Endothelial cell of umbilical vein (primary cell): ENCODE results near the gene TPCN2. TPM values are rescaled to one million over a fixed set of nuclear protein-coding genes. Genes with fewer than 3 reads are reported as not detected.

Source experiments
- BruUV-seq: library from RNA; stranded (reverse); fragments of 400-500 nt; replicated peaks from 2 replicates; lab custom pipeline; 2021; lab: Mats Ljungman, UMichigan
- CTCF ChIA-PET: fragments of 300-600, 350-600 bp; sonication (Branson Sonifier 250); formaldehyde crosslinking; loops from one replicate; lab custom pipeline; 2021; ENCODE audit warnings: antibody characterized with exemption, inconsistent platforms; lab: Charles Lee
- POLR2A ChIA-PET: fragments of 300-600, 350-600 bp; sonication (Branson Sonifier 250); formaldehyde crosslinking; loops from one replicate; lab custom pipeline; 2021; ENCODE audit warnings: antibody characterized with exemption, inconsistent platforms; lab: Charles Lee
- DNase-seq: peaks from one replicate; pipeline ENCODE4 v3.0.0-alpha.2; 2011; ENCODE audit warnings: low read depth, low spot score
- FAIRE-seq: peaks from 2 replicates; lab custom pipeline; 2011; peaks lifted over from hg19 to GRCh38; lab: Jason Lieb, UNC
- H2AFZ ChIP-seq: 2 replicates; pipeline ENCODE4 v1.6.0; 2012; ENCODE audit warnings: low read depth, low read length, control low read depth, inconsistent platforms
- H3K27ac ChIP-seq: 2 replicates; pipeline ENCODE4 v1.5.1; 2011; ENCODE audit warnings: low read depth, mild to moderate bottlenecking, control low read depth, low read length, moderate library complexity; ENCODE audit not compliant: insufficient read depth
- H3K27me3 ChIP-seq, 2 experiments: 2 replicates each; pipeline versions ENCODE4 v1.6.0 to v1.6.1; 2011; ENCODE audit warnings: low read length in 2 of 2, mixed read lengths in 1 of 2; ENCODE audit not compliant: control insufficient read depth in 2 of 2, insufficient read depth in 2 of 2
- H3K36me3 ChIP-seq, 2 experiments: 2 replicates in 1 of 2; 3 replicates in 1 of 2; pipeline ENCODE4 v1.5.1; 2011; ENCODE audit warnings: low read length in 2 of 2, mild to moderate bottlenecking in 1 of 2, moderate library complexity in 1 of 2; ENCODE audit not compliant: control insufficient read depth in 2 of 2, insufficient read depth in 2 of 2; ENCODE audit errors: extremely low read depth in 1 of 2
- H3K4me1 ChIP-seq: 3 replicates; pipeline ENCODE4 v1.5.1; 2011; ENCODE audit warnings: mild to moderate bottlenecking, low read length; ENCODE audit not compliant: control insufficient read depth, insufficient read depth; ENCODE audit errors: extremely low read depth
- H3K4me2 ChIP-seq: 2 replicates; pipeline ENCODE4 v1.6.1; 2011; ENCODE audit warnings: low read length, control low read depth, mixed read lengths; ENCODE audit not compliant: insufficient read depth
- H3K4me3 ChIP-seq, 3 experiments: fragments of 200-600 bp in 1 of 3; sonication (generic), shearing (Covaris generic) in 1 of 3; replicated peaks in 1 of 3; 2 replicates each; pipeline ENCODE4 v1.5.1; 2011 to 2016; ENCODE audit warnings: control low read depth in 3 of 3, low read length in 3 of 3, mild to moderate bottlenecking in 2 of 3, inconsistent platforms in 1 of 3, low read depth in 1 of 3, moderate library complexity in 1 of 3; ENCODE audit not compliant: insufficient read depth in 1 of 3
- H3K79me2 ChIP-seq: 2 replicates; pipeline ENCODE4 v1.6.0; 2012; ENCODE audit warnings: low read length, inconsistent platforms; ENCODE audit not compliant: control insufficient read depth, insufficient read depth
- H3K9ac ChIP-seq: replicated peaks from 2 replicates; pipeline ENCODE3; 2011; ENCODE audit warnings: low read length, control low read depth; ENCODE audit not compliant: insufficient read depth; ENCODE audit errors: extremely low read depth
- H3K9me1 ChIP-seq: replicated peaks from 3 replicates; pipeline ENCODE4 v1.6.0; 2011; ENCODE audit warnings: mild to moderate bottlenecking, low read length; ENCODE audit not compliant: control insufficient read depth, insufficient read depth; ENCODE audit errors: extremely low read depth
- H3K9me3 ChIP-seq: replicated peaks from 2 replicates; pipeline ENCODE4 v1.5.1; 2012; ENCODE audit warnings: low read length, inconsistent platforms; ENCODE audit not compliant: control insufficient read depth, insufficient read depth
- H4K20me1 ChIP-seq: replicated peaks from 2 replicates; pipeline ENCODE3; 2011; ENCODE audit warnings: mild to moderate bottlenecking, low read length; ENCODE audit not compliant: control insufficient read depth, insufficient read depth; ENCODE audit errors: extremely low read depth
- EZH2 ChIP-seq: IDR thresholded peaks from 2 replicates; pipeline ENCODE4 v1.6.1; 2012; ENCODE audit warnings: borderline replicate concordance, low read depth, mild to moderate bottlenecking, moderate library complexity, low read length, inconsistent platforms; ENCODE audit not compliant: severe bottlenecking
- FOS ChIP-seq: IDR thresholded peaks from 2 replicates; pipeline ENCODE4 v1.6.1; 2011; ENCODE audit warnings: mild to moderate bottlenecking, low read length, moderate library complexity, borderline replicate concordance; ENCODE audit not compliant: insufficient read depth
- GATA2 ChIP-seq: IDR thresholded peaks from 2 replicates; pipeline ENCODE4 v1.7.0; 2011; ENCODE audit warnings: low read depth, mild to moderate bottlenecking, moderate library complexity, mixed read lengths, low read length; ENCODE audit not compliant: insufficient read length, insufficient read depth
- JUN ChIP-seq: IDR thresholded peaks from 2 replicates; pipeline ENCODE4 v1.6.1; 2011; ENCODE audit warnings: borderline replicate concordance, low read depth; ENCODE audit not compliant: insufficient read length, insufficient read depth
- MYC ChIP-seq: IDR thresholded peaks from one replicate; pipeline ENCODE4 v1.6.1; 2011; ENCODE audit warnings: mild to moderate bottlenecking, low read depth, low read length
- POLR2A ChIP-seq: IDR thresholded peaks from 2 replicates; pipeline ENCODE4 v1.6.1; 2012; ENCODE audit warnings: low read depth, mild to moderate bottlenecking, control low read depth, low read length
- dilution Hi-C: fragments of 300-500 bp; cut with MboI; formaldehyde crosslinking; loops from one replicate; pipeline ENCODE4 v1.15.0; 2019; ENCODE audit warnings: low sequenced_read_pairs; ENCODE audit not compliant: extremely low pct_ligation_motif_present
- intact Hi-C: fragments of 100-400 bp; cut with micrococcal nuclease; formaldehyde crosslinking; loops from one replicate; pipeline ENCODE4 v1.10.0; 2022
- polyA plus RNA-seq, 4 experiments: library from polyadenylated mRNA; depleted of rRNA in 3 of 4; stranded (reverse) in 3 of 4; unstranded in 1 of 4; fragments of >200 nt; gene quantifications; 2 replicates each; pipeline versions ENCODE4 v1.2.1 to v1.2.3, GENCODE V29; 2011 to 2012; ENCODE audit warnings: missing spikeins in 1 of 4
- total RNA-seq: library from RNA; stranded (reverse); gene quantifications from 2 replicates; pipeline ENCODE4 v1.2.3, GENCODE V29; 2021
- TF ChIP-seq, protein P1 (sequence below), 2 donors: IDR thresholded peaks; 1 replicate in 1 of 2; 2 replicates in 1 of 2; pipeline ENCODE4 v1.5.1; 2011; ENCODE audit warnings: low read length in 2 of 2, mild to moderate bottlenecking in 2 of 2, moderate library complexity in 2 of 2, control low read depth in 1 of 2, inconsistent platforms in 1 of 2, low read depth in 1 of 2; ENCODE audit not compliant: insufficient read depth in 1 of 2; ENCODE audit errors: extremely low read depth in 1 of 2
- TF ChIP-seq, protein P2 (sequence below): IDR thresholded peaks from 2 replicates; pipeline ENCODE4 v1.6.1; 2011; ENCODE audit not compliant: insufficient read depth, insufficient read length

TPCN2 gene
- total and polyA plus RNA-seq, 2 donors (not counting 3 experiments of a cell fraction or from before 2014, with no cell fraction given): 10.3 to 13.4 TPM

DNA sequence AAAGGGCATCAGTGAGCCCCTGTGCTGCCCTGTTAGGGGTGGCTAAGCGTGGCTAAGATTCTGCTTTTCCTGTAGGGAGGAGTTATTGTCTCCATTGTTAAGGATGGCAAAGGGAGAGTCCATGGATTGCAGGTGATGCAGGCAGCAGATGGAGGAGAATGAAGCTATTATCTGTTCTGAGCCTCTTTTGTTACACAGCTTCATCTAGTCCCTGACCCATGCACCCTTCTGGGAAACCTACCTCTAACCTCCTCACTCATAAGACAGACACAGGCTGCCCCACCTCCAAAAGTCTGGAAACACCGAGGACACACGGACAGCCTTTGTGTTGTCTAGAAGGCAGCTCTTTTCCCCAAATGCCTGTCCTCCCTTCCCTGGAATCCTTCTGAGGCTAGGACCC, 120.7 kb downstream of the TPCN2 start:
- FAIRE-seq (no peak), DNase-seq (no peak)
- Histone ChIP-seq H3K36me3 (no peaks in the 10 kb centered on the region), H2AFZ (no peak overlapping the region), H3K27me3 (peaks cover 2 to 4% of the 10 kb centered on the region in 2 experiments), H3K27ac (no peak overlapping the region), H3K9me3 (no peaks in the 10 kb centered on the region), H3K79me2 (no peaks in the 10 kb centered on the region), H4K20me1 (no peaks in the 10 kb centered on the region), H3K4me2 (no peak overlapping the region), H3K4me3 (no peak overlapping the region), H3K9me1 (no peaks in the 10 kb centered on the region), H3K9ac (no peak overlapping the region), H3K4me1 (peaks cover 7% of the 10 kb centered on the region)
- POLR2A ChIA-PET: no interaction called here
- intact Hi-C loops (no loop called here), dilution Hi-C loops (no loop called here)
- TF ChIP-seq FOS (no peak), JUN (no peak), GATA2 (no peak), EZH2 (no peak), MYC (no peak), POLR2A (no peak)
- TF ChIP-seq, protein P1, sequence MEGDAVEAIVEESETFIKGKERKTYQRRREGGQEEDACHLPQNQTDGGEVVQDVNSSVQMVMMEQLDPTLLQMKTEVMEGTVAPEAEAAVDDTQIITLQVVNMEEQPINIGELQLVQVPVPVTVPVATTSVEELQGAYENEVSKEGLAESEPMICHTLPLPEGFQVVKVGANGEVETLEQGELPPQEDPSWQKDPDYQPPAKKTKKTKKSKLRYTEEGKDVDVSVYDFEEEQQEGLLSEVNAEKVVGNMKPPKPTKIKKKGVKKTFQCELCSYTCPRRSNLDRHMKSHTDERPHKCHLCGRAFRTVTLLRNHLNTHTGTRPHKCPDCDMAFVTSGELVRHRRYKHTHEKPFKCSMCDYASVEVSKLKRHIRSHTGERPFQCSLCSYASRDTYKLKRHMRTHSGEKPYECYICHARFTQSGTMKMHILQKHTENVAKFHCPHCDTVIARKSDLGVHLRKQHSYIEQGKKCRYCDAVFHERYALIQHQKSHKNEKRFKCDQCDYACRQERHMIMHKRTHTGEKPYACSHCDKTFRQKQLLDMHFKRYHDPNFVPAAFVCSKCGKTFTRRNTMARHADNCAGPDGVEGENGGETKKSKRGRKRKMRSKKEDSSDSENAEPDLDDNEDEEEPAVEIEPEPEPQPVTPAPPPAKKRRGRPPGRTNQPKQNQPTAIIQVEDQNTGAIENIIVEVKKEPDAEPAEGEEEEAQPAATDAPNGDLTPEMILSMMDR (IDR thresholded peaks at IDR 0.05; ENCODE audit: extremely low read depth in 1 of 2, insufficient read depth in 1 of 2, low read depth in 1 of 2, low read length in 2 of 2): no peak
- TF ChIP-seq, protein P2, sequence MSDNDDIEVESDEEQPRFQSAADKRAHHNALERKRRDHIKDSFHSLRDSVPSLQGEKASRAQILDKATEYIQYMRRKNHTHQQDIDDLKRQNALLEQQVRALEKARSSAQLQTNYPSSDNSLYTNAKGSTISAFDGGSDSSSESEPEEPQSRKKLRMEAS: no peak
- CTCF ChIA-PET: interaction anchor here (0.9 to 1.8 kb wide), 2 partner anchors 16 to 38 kb away, joined by 3 to 7 read pairs; no protein-coding TSS in a partner anchor
- BruUV-seq: no TSS peak
